B cell (primary cell): ENCODE measurements around the gene ZFHX2. TPM values are rescaled to one million over a fixed set of nuclear protein-coding genes. Genes with fewer than 3 reads are reported as not detected.
A peak's percentile ranks its signal among the peaks of the same experiment; 100 is the strongest.

ENCODE experiments used
- ATAC-seq: fragments of 200-7000 bp; cut with Tn5 transposase; one replicate; pipeline ENCODE4 v1.10.0; 2021; ENCODE audit warnings: low read depth, mild to moderate bottlenecking, moderate number of reproducible peaks, moderate library complexity
- CTCF ChIA-PET: fragments of 350-600 bp; sonication (Branson Sonifier 250); formaldehyde crosslinking; loops from one replicate; lab custom pipeline; 2021; ENCODE audit warnings: antibody characterized with exemption, inconsistent platforms; lab: Charles Lee
- POLR2A ChIA-PET: fragments of 350-600 bp; sonication (Branson Sonifier 250); formaldehyde crosslinking; loops from one replicate; lab custom pipeline; 2021; ENCODE audit warnings: antibody characterized with exemption; lab: Charles Lee
- DNase-seq: peaks from one replicate; pipeline ENCODE4 v3.0.0; 2013
- H2AFZ ChIP-seq: 2 replicates; pipeline ENCODE4 v1.6.1; 2012; ENCODE audit warnings: mild to moderate bottlenecking, low read depth, low read length; ENCODE audit not compliant: insufficient read depth, poor library complexity, severe bottlenecking
- H3K27ac ChIP-seq, 2 donors: 1 replicate in 1 of 2; 2 replicates in 1 of 2; pipeline ENCODE4 v1.5.1; 2012 to 2013; ENCODE audit warnings: low read length in 2 of 2, mild to moderate bottlenecking in 2 of 2, moderate library complexity in 1 of 2
- H3K27me3 ChIP-seq, 4 experiments: fragments of 200-600 bp in 1 of 4; sonication (generic) in 1 of 4; replicated peaks in 1 of 4; 1 replicate in 2 of 4; 2 replicates in 2 of 4; pipeline versions ENCODE4 v1.6.1 to v1.7.0; 2013 to 2016; ENCODE audit warnings: low read length in 3 of 4, mild to moderate bottlenecking in 2 of 4, mixed read lengths in 1 of 4, moderate library complexity in 1 of 4; ENCODE audit not compliant: insufficient read depth in 4 of 4, control insufficient read depth in 3 of 4; ENCODE audit errors: control extremely low read depth in 1 of 4
- H3K36me3 ChIP-seq, 2 experiments: replicated peaks in 1 of 2; 1 replicate in 1 of 2; 2 replicates in 1 of 2; pipeline versions ENCODE4 v1.6.1 to v1.7.1; 2013; ENCODE audit warnings: low read length in 1 of 2; ENCODE audit not compliant: insufficient read depth in 2 of 2, control insufficient read depth in 1 of 2; ENCODE audit errors: control extremely low read depth in 1 of 2, extremely low read depth in 1 of 2
- H3K4me1 ChIP-seq, 2 donors: fragments of 200-600 bp in 1 of 2; sonication (generic) in 1 of 2; 1 replicate in 1 of 2; 2 replicates in 1 of 2; pipeline versions ENCODE4 v1.5.1 to v1.6.1; 2013 to 2017; ENCODE audit warnings: low read length in 2 of 2; ENCODE audit not compliant: control insufficient read depth in 2 of 2, insufficient read depth in 2 of 2
- H3K4me2 ChIP-seq: replicated peaks from 2 replicates; pipeline ENCODE3; 2012; ENCODE audit warnings: mild to moderate bottlenecking, low read depth, low read length; ENCODE audit not compliant: poor library complexity, severe bottlenecking
- H3K4me3 ChIP-seq, 5 experiments: fragments of 200-600 bp in 1 of 5; sonication (generic) in 1 of 5; 1 replicate in 3 of 5; 2 replicates in 2 of 5; pipeline versions ENCODE4 v1.5.1 to v1.7.0; 2011 to 2016; ENCODE audit warnings: low read length in 4 of 5, mild to moderate bottlenecking in 4 of 5, low read depth in 2 of 5, control low read depth in 1 of 5, moderate library complexity in 1 of 5; ENCODE audit not compliant: insufficient read depth in 1 of 5; ENCODE audit errors: control extremely low read depth in 1 of 5, extremely low read depth in 1 of 5
- H3K79me2 ChIP-seq: fragments of 200-600 bp; sonication (generic); one replicate; pipeline ENCODE4 v1.6.0; 2016; ENCODE audit warnings: low read length; ENCODE audit not compliant: control insufficient read depth, insufficient read depth
- H3K9ac ChIP-seq: fragments of 200-600 bp; sonication (generic); 2 replicates; pipeline ENCODE4 v1.6.1; 2017; ENCODE audit warnings: mild to moderate bottlenecking, low read length, moderate library complexity
- H3K9me3 ChIP-seq, 3 donors: one replicate each; pipeline versions ENCODE4 v1.6.1 to v1.7.1; 2013; ENCODE audit warnings: low read length in 2 of 3; ENCODE audit not compliant: control insufficient read depth in 2 of 3, insufficient read depth in 1 of 3; ENCODE audit errors: control extremely low read depth in 1 of 3
- H4K20me1 ChIP-seq: 2 replicates; pipeline ENCODE4 v1.6.0; 2012; ENCODE audit warnings: mild to moderate bottlenecking, low read length; ENCODE audit not compliant: insufficient read depth, control insufficient read depth, poor library complexity, severe bottlenecking
- H3K27ac Mint-ChIP-seq: one replicate; pipeline ENCODE4 v1.8.0; 2021; ENCODE audit warnings: mixed read lengths
- H3K27me3 Mint-ChIP-seq: one replicate; pipeline ENCODE4 v1.8.0; 2021; ENCODE audit warnings: mixed read lengths
- H3K4me1 Mint-ChIP-seq: one replicate; pipeline ENCODE4 v1.8.0; 2021; ENCODE audit warnings: mixed read lengths
- H3K4me3 Mint-ChIP-seq: one replicate; pipeline ENCODE4 v1.8.0; 2021; ENCODE audit warnings: mixed read lengths
- H3K9me3 Mint-ChIP-seq: one replicate; pipeline ENCODE4 v1.8.0; 2022; ENCODE audit warnings: mixed read lengths; ENCODE audit not compliant: insufficient read depth
- CTCF ChIP-seq: fragments of 200-600 bp; IDR thresholded peaks from one replicate; pipeline ENCODE4 v1.8.0; 2022; ENCODE audit warnings: antibody characterized with exemption, mild to moderate bottlenecking
- EZH2 ChIP-seq: IDR thresholded peaks from 2 replicates; pipeline ENCODE4 v1.6.1; 2012; ENCODE audit warnings: borderline replicate concordance, low read depth, mild to moderate bottlenecking, moderate library complexity, low read length; ENCODE audit not compliant: insufficient read depth, poor library complexity, severe bottlenecking
- WGBS: methylation state at CpG from one replicate; pipeline ENCODE4 v1.1.5; 2013; ENCODE audit warnings: missing lambda C conversion rate; ENCODE audit not compliant: insufficient coverage; 5-methylcytosine and 5-hydroxymethylcytosine counted together
- intact Hi-C: fragments of 100-400 bp; cut with micrococcal nuclease; formaldehyde crosslinking; loops from one replicate; pipeline ENCODE4 v1.10.0; 2022
- polyA plus RNA-seq: library from polyadenylated mRNA; depleted of rRNA; stranded (reverse); fragments of >200 nt; gene quantifications from 2 replicates; pipeline ENCODE4 v1.2.3, GENCODE V29; 2012
- total RNA-seq, 2 donors: library from RNA; stranded (reverse); fragments of 120-200 nt in 1 of 2; gene quantifications; 1 replicate in 1 of 2; 2 replicates in 1 of 2; pipeline versions ENCODE4 v1.2.3 to v1.2.4, GENCODE V29; 2013 to 2022

The ZFHX2 gene
- total and polyA plus RNA-seq, 2 donors (not counting 1 experiment from before 2014, with no cell fraction given), result 0.21 to 2.5 TPM

- Mint-ChIP-seq H3K9me3 (no peaks in the 10 kb centered on the region), H3K27me3 (no peaks in the 10 kb centered on the region), H3K27ac (peak overlapping the region; percentile 77), H3K4me1 (peaks cover 38% of the 10 kb centered on the region), H3K4me3 (peak overlapping the region; percentile 78)
- Histone ChIP-seq H3K9me3 (no peaks in the 10 kb centered on the region), H3K36me3 (peaks cover 0 to 45% of the 10 kb centered on the region in 2 experiments), H3K9ac (no peak overlapping the region), H3K4me3 (no peak overlapping the region), H3K27ac (peak overlapping the region in 1 of 2 donors; percentile 84), H3K79me2 (peaks cover 12% of the 10 kb centered on the region), H3K4me1 (peaks cover 15 to 29% of the 10 kb centered on the region in 2 donors), H3K4me2 (no peak overlapping the region), H2AFZ (no peak overlapping the region), H4K20me1 (peaks cover 16% of the 10 kb centered on the region), H3K27me3 (no peaks in the 10 kb centered on the region)
- no peak for ATAC-seq
- peak; percentile 39 for DNase-seq
- CTCF ChIA-PET, result interaction anchor here (1.6 to 12.4 kb wide), 5 partner anchors 11 to 79 kb away, joined by 4 to 335 read pairs (median 61); partner anchors contain the start of gene AP1G2
- POLR2A ChIA-PET, result no interaction called here
- TF ChIP-seq CTCF (no peak), EZH2 (no peak)
- intact Hi-C loops, result loop anchor here (5.0 to 10.0 kb wide), 4 partner anchors 255 to 657 kb away; partner anchors contain the start of genes ACIN1, C14orf119, CHMP4A and DCAF11
- WGBS, result no CpG with 5 or more reads among the region's 2 CpGs
Observed at GRCh38 chr14:23557521-23557920, 6.0 kb upstream of the ZFHX2 start.

GRCh38 chr14:23556700-23557440 lies 5.3 kb upstream of the ZFHX2 start:
- H3K4me1 Mint-ChIP-seq, result peaks cover 39% of the 10 kb centered on the region
- H3K4me1 ChIP-seq, result peaks cover 17 to 32% of the 10 kb centered on the region in 2 donors
- H3K27ac Mint-ChIP-seq, result peak overlapping the region; percentile 99
- no peaks in the 10 kb centered on the region for H3K27me3 Mint-ChIP-seq
- ChIA-PET CTCF (interaction anchor here (0.5 to 12.4 kb wide), 6 partner anchors 12 to 88 kb away, joined by 3 to 335 read pairs (median 32); partner anchors contain the start of gene AP1G2), POLR2A (no interaction called here)
- intact Hi-C loops, result loop anchor here (1.0 to 10.0 kb wide), 6 partner anchors 10 to 658 kb away; partner anchors contain the start of genes ACIN1, AP1G2, C14orf119 and CHMP4A
- H3K4me3 ChIP-seq, result peak overlapping the region in 4 of 5 experiments; percentile 65 to 97 (median 88)
- TF ChIP-seq CTCF, result no peak
- TF ChIP-seq EZH2, result no peak
- peak overlapping the region; percentile 69 to 84 for H3K27ac ChIP-seq
- peak overlapping the region; percentile 98 for H3K4me3 Mint-ChIP-seq
- DNase-seq (no peak), ATAC-seq (no peak)
- H3K9me3 ChIP-seq, result no peaks in the 10 kb centered on the region
- 50% methylated on average over 15 of the region's 17 CpGs for WGBS
- peak overlapping the region; percentile 81 for H3K4me2 ChIP-seq
- H2AFZ ChIP-seq, result peak overlapping the region; percentile 96
- no peaks in the 10 kb centered on the region for H3K9me3 Mint-ChIP-seq
- H3K36me3 ChIP-seq, result peaks cover 0 to 39% of the 10 kb centered on the region in 2 experiments
- H3K9ac ChIP-seq, result peak overlapping the region; percentile 93
- H3K27me3 ChIP-seq, result no peaks in the 10 kb centered on the region
- peaks cover 11% of the 10 kb centered on the region for H4K20me1 ChIP-seq
- H3K79me2 ChIP-seq, result peaks cover 11% of the 10 kb centered on the region
